ENCODE measurements around the gene DLGAP1.
A peak's percentile ranks its signal among the peaks of the same experiment; 100 is the strongest.
"Not testable (repeated sequence)": the region's sequence is repeated elsewhere in the genome, so short reads cannot be mapped to it uniquely, and the experiment has no call there.

DLGAP1 gene

DNA sequence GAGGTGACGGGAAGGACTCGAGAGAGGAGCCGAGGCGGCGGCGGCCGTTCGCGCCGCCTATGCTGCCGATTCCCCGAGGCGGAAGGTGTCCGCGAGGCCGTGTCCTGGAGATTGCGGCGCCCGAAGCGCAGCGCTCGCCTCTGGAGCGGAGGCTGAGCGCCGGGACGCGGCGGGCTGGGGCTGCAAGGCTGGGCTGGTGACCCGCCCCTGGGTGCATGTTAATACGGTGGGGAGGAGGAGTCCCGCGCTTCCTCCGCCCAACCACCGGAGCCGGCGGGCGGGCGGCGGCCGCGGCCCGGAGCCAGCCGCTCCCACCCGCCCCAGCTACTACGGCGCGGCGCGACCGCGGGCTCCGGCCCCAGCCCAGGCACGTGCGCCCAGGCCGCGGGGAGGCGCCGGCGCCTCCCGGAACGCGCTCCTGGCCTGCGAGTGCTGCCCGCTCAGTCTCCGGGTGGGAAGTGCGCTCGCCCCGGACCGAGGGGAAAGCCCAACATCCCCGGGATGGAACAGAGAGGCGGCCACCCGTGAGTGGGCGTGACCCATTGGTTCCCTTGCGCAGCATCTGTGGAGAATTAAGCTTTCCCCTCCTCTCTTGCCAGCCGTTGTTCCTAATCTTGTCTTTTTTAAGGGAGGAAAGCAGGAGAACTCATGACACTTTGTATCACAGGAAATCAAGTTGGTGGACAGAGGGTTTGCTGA is at the start of gene DLGAP1:
DLGAP1 (minus strand) TSS at position 195 of the 699 bp plus-strand sequence.
- H3K27ac ChIP-seq, result peak within 1 kb of the TSS; percentile 78
- TF ChIP-seq CTCF (IDR thresholded peaks at IDR 0.05) (peak; percentile 52), ZFX (IDR thresholded peaks at IDR 0.05; ENCODE audit: borderline replicate concordance) (no peak)

GRCh38 chr18:4494703-4495284 is 39.7 kb upstream of the DLGAP1 start:
- not testable (repeated sequence) for H3K27ac ChIP-seq

- TF ChIP-seq CTCF (IDR thresholded peaks at IDR 0.05), result no peak
- no peak for TF ChIP-seq ZFX (IDR thresholded peaks at IDR 0.05; ENCODE audit: borderline replicate concordance)
- H3K27ac ChIP-seq, result no peak overlapping the region
These were observed 13.4 kb upstream of the DLGAP1 start for GRCh38 chr18:4468511-4468910.

GRCh38 chr18:4454537-4455112 is 482 bp downstream of the DLGAP1 start:
- TF ChIP-seq ZFX (IDR thresholded peaks at IDR 0.05; ENCODE audit: borderline replicate concordance) (no peak), CTCF (IDR thresholded peaks at IDR 0.05) (no peak)
- H3K27ac ChIP-seq, result peak overlapping the region; percentile 78

GRCh38 chr18:4453874-4454536 is 1.1 kb downstream of the DLGAP1 start:
- TF ChIP-seq ZFX (IDR thresholded peaks at IDR 0.05; ENCODE audit: borderline replicate concordance) (no peak), CTCF (IDR thresholded peaks at IDR 0.05) (no peak)
- peak overlapping the region; percentile 78 for H3K27ac ChIP-seq

GRCh38 chr18:4453567-4453873 is 1.6 kb downstream of the DLGAP1 start:
- TF ChIP-seq ZFX (IDR thresholded peaks at IDR 0.05; ENCODE audit: borderline replicate concordance) (no peak), CTCF (IDR thresholded peaks at IDR 0.05) (no peak)
- H3K27ac ChIP-seq, result no peak overlapping the region

DNA sequence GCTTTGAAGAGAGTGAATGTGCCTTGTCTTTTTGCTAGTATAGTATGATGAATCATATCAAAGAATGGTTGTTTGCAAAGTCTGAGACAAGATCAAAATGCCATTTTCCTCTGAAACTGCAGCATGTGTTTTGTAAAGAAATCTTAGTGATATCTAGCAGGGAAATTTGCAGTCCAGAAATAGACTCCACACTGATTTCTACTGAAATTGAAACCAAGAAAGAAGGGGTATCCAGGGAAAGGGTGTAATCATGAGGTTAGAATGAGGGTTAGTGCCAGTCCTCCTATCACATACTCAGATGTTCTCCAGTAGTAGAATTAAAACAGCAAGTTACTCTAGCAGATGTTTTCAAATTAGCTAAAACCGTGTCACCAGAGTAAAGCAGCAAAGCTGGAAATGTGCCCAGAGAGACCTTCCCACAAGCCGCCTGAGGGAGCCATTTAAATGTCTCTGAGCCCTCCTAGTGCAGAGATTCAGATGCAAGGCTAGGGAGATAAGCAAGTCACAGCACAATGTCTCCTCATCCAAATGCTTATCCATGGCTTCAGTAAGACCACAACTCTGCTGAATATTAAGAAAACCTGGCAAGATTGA is 4.9 kb downstream of the DLGAP1 start:
- peak overlapping the region; percentile 59 for H3K27ac ChIP-seq
- TF ChIP-seq CTCF (IDR thresholded peaks at IDR 0.05) (no peak), ZFX (IDR thresholded peaks at IDR 0.05; ENCODE audit: borderline replicate concordance) (no peak)
